Esophagus (tissue), 2 donors: ENCODE results near the gene OR8H3. TPM values are rescaled to one million over a fixed set of nuclear protein-coding genes. Genes with fewer than 3 reads are reported as not detected.

Source experiments
- H3K27ac ChIP-seq, 2 donors: one replicate each; pipeline ENCODE4 v1.5.1; 2013; ENCODE audit warnings: low read depth in 2 of 2, mild to moderate bottlenecking in 2 of 2, inconsistent platforms in 1 of 2, low read length in 1 of 2, moderate library complexity in 1 of 2
- H3K27me3 ChIP-seq, 2 donors: one replicate each; pipeline ENCODE4 v1.6.1; 2013; ENCODE audit warnings: low read length in 2 of 2, control low read depth in 1 of 2, mild to moderate bottlenecking in 1 of 2; ENCODE audit not compliant: insufficient read depth in 2 of 2, control insufficient read depth in 1 of 2
- H3K36me3 ChIP-seq, 2 donors: one replicate each; pipeline ENCODE4 v1.6.1; 2013; ENCODE audit warnings: low read length in 1 of 2; ENCODE audit not compliant: control insufficient read depth in 2 of 2, insufficient read depth in 2 of 2
- H3K4me1 ChIP-seq, 2 donors: one replicate each; pipeline ENCODE4 v1.6.1; 2013; ENCODE audit warnings: low read length in 1 of 2; ENCODE audit not compliant: control insufficient read depth in 2 of 2, insufficient read depth in 2 of 2
- H3K4me3 ChIP-seq, 2 donors: one replicate each; pipeline ENCODE4 v1.5.1; 2013; ENCODE audit warnings: low read length in 2 of 2, mild to moderate bottlenecking in 2 of 2, low read depth in 1 of 2, moderate library complexity in 1 of 2
- H3K9me3 ChIP-seq, 2 donors: one replicate each; pipeline ENCODE4 v1.6.1; 2013; ENCODE audit warnings: mild to moderate bottlenecking in 2 of 2, low read depth in 1 of 2, low read length in 1 of 2, moderate library complexity in 1 of 2; ENCODE audit not compliant: control insufficient read depth in 2 of 2, insufficient read depth in 1 of 2
- WGBS, 2 donors: extraction: QIAGEN DNeasy Blood & Tissue Kit; methylation state at CpG; one replicate each; pipeline ENCODE4 v1.1.7; 2013; 5-methylcytosine and 5-hydroxymethylcytosine counted together
- polyA plus RNA-seq, 2 donors: library from polyadenylated mRNA; stranded (reverse); fragments of 200-250 nt; gene quantifications; one replicate each; pipeline ENCODE4 v1.2.3, GENCODE V29; 2013
- donor health status: healthy with polysubstance abuse.
- donor health status: Bipolar disorder and iron deficiency.

OR8H3 gene
- polyA plus RNA-seq, 2 donors, result not detected

DNA sequence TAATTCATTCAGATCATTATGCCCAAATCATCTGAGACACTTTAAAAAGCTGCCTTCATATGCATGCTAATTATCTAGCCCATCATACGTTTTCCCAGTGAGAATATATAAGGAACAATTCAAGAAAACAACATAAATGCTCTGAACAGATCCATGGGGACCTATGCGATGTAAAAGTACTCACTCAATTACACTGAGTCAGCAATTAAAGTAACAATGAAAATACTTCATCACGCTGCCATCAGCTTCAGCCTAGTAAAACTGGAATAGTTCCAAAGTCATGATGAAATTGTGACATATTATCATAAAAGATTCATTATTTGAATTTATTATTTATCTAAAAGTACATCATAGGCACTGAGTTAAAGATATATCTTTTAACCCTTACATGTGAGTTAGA, 41.6 kb downstream of the OR8H3 start:
- Histone ChIP-seq H3K4me1 (no peaks in the 10 kb centered on the region), H3K9me3 (no peaks in the 10 kb centered on the region), H3K27ac (no peak overlapping the region), H3K27me3 (no peaks in the 10 kb centered on the region), H3K4me3 (no peak overlapping the region), H3K36me3 (no peaks in the 10 kb centered on the region)
- 40 to 56% methylated on average over 3 of the region's 3 CpGs for WGBS, 2 donors

DNA sequence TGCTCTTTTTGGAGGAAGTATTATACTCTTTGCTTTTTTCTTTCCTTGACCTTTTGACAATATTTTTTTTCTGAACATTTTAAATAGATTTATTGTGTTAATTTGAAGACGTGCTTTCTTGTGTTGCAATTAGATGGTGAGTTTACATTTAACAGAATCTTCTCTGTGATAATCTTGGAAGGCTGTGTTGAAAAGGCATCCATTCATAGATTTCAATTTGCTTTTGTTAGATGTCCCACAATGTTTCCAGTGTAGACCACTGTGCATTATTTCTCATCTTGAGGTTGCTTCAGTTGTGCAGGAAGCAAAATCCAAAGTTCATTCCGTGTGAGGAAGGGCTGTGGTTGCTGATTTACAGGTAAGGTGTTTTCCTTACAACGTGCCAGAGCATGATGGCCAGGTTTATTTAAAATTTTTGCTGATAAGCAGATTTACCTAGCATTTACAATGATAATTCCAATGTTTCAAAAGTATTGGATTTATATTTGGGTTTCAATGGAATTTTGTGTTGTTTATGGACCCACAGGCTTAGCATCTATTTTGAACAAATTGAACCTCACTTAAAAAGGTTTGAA, 50.2 kb downstream of the OR8H3 start:
- no peak overlapping the region for H3K27ac ChIP-seq
- 29 to 38% methylated on average over 3 of the region's 3 CpGs for WGBS, 2 donors
- no peak overlapping the region for H3K4me3 ChIP-seq
- H3K4me1 ChIP-seq, result no peaks in the 10 kb centered on the region
- no peaks in the 10 kb centered on the region for H3K27me3 ChIP-seq
- no peaks in the 10 kb centered on the region for H3K9me3 ChIP-seq
- H3K36me3 ChIP-seq, result no peaks in the 10 kb centered on the region

Other genes with a start within 250 kb of the OR8H3 start
- gene TRIM51, start 239.1 kb upstream of the OR8H3 start, polyA plus RNA-seq, result not detected
- gene OR5W2, start 207.8 kb upstream of the OR8H3 start, polyA plus RNA-seq, result not detected
- not detected for gene OR5I1, start 186.0 kb upstream of the OR8H3 start, polyA plus RNA-seq
- not detected for gene OR10AG1, start 152.4 kb upstream of the OR8H3 start, polyA plus RNA-seq
- not detected for gene OR5F1, start 127.7 kb upstream of the OR8H3 start, polyA plus RNA-seq
- gene OR5AS1, start 94.7 kb upstream of the OR8H3 start, polyA plus RNA-seq, result not detected
- gene OR8I2, start 29.1 kb upstream of the OR8H3 start, polyA plus RNA-seq, result not detected
- gene OR8H2, start 18.7 kb upstream of the OR8H3 start, polyA plus RNA-seq, result not detected
- gene OR8J3, start 17.8 kb downstream of the OR8H3 start, polyA plus RNA-seq, result not detected
- gene OR8K5, start 37.9 kb downstream of the OR8H3 start, polyA plus RNA-seq, result not detected
- not detected for gene OR5J2, start 54.2 kb downstream of the OR8H3 start, polyA plus RNA-seq
- gene OR5T2, start 111.9 kb downstream of the OR8H3 start, polyA plus RNA-seq, result not detected
- gene OR5T3, start 129.9 kb downstream of the OR8H3 start, polyA plus RNA-seq, result not detected
- gene OR5T1, start 151.8 kb downstream of the OR8H3 start, polyA plus RNA-seq, result not detected
- gene OR8H1, start 169.9 kb downstream of the OR8H3 start, polyA plus RNA-seq, result not detected
- gene OR8K3, start 192.8 kb downstream of the OR8H3 start, polyA plus RNA-seq, result not detected
- not detected for gene OR8K1, start 223.7 kb downstream of the OR8H3 start, polyA plus RNA-seq
- not detected for gene OR8J1, start 231.9 kb downstream of the OR8H3 start, polyA plus RNA-seq